Smooth muscle cell (in vitro differentiated cells): ENCODE data around the gene ZCCHC7. TPM values are rescaled to one million over a fixed set of nuclear protein-coding genes. Genes with fewer than 3 reads are reported as not detected.

Source experiments
- DNase-seq: peaks from one replicate; lab custom pipeline; 2025; ENCODE audit not compliant: unreplicated experiment; lab: John Stamatoyannopoulos, UW
- H2AFZ ChIP-seq: fragments of 200-600 bp; sonication (generic); 2 replicates; pipeline ENCODE4 v1.6.0; 2016; ENCODE audit warnings: antibody characterized with exemption, low read depth, mild to moderate bottlenecking
- H3F3A ChIP-seq: fragments of 200-600 bp; sonication (generic); 2 replicates; pipeline ENCODE4 v1.6.0; 2017; ENCODE audit warnings: antibody characterized with exemption, low read depth
- H3K27ac ChIP-seq: fragments of 200-600 bp; sonication (generic); 2 replicates; pipeline ENCODE4 v1.5.1; 2016; ENCODE audit warnings: low read depth, mild to moderate bottlenecking
- H3K27me3 ChIP-seq: fragments of 200-600 bp; sonication (generic); 2 replicates; pipeline ENCODE4 v1.6.1; 2016; ENCODE audit warnings: low read depth, mild to moderate bottlenecking
- H3K36me3 ChIP-seq: fragments of 200-600 bp; sonication (generic); 2 replicates; pipeline ENCODE4 v1.5.1; 2016; ENCODE audit warnings: low read depth
- H3K4me1 ChIP-seq: fragments of 200-600 bp; sonication (generic); 2 replicates; pipeline ENCODE4 v1.5.1; 2016; ENCODE audit warnings: low read depth
- H3K4me2 ChIP-seq: fragments of 200-600 bp; sonication (generic); 2 replicates; pipeline ENCODE4 v1.6.0; 2016; ENCODE audit warnings: mild to moderate bottlenecking
- H3K4me3 ChIP-seq: fragments of 200-600 bp; sonication (generic); 2 replicates; pipeline ENCODE4 v1.5.1; 2016; ENCODE audit warnings: mild to moderate bottlenecking
- H3K79me2 ChIP-seq: fragments of 200-600 bp; sonication (generic); 2 replicates; pipeline ENCODE4 v1.6.0; 2016; ENCODE audit warnings: low read depth, mild to moderate bottlenecking
- H3K9ac ChIP-seq: fragments of 200-600 bp; sonication (generic); 2 replicates; pipeline ENCODE4 v1.6.0; 2016; ENCODE audit warnings: low read depth
- H3K9me3 ChIP-seq: fragments of 200-600 bp; sonication (generic); replicated peaks from 2 replicates; pipeline ENCODE4 v1.5.1; 2016; ENCODE audit warnings: low read depth
- H4K20me1 ChIP-seq: fragments of 200-600 bp; sonication (generic); 2 replicates; pipeline ENCODE4 v1.6.0; 2016; ENCODE audit warnings: low read depth
- WGBS: methylation state at CpG from one replicate; pipeline ENCODE4 v1.1.7; 2016; ENCODE audit warnings: low lambda C conversion rate; 5-methylcytosine and 5-hydroxymethylcytosine counted together
- polyA plus RNA-seq: library from polyadenylated mRNA; unstranded; fragments of >200 nt; fragmentation: Nextera tagmentation; extraction: Ambion mirVana; gene quantifications from 2 replicates; pipeline ENCODE4 v1.2.1, GENCODE V29; 2016
- total RNA-seq: library from RNA; depleted of rRNA; stranded (reverse); fragments of >200 nt; gene quantifications from 2 replicates; pipeline ENCODE4 v1.2.3, GENCODE V29; 2014
- TF ChIP-seq, protein P1 (sequence below): fragments of 200-600 bp; sonication (generic); IDR thresholded peaks from 2 replicates; pipeline ENCODE4 v1.5.1; 2017; ENCODE audit warnings: borderline replicate concordance, mild to moderate bottlenecking, antibody characterized with exemption; ENCODE audit not compliant: insufficient read depth, poor library complexity, severe bottlenecking

ZCCHC7 gene
- total and polyA plus RNA-seq, 2 experiments from 2014 or later: 19.0 to 24.7 TPM

- no peaks in the 10 kb centered on the region for H3K4me1 ChIP-seq
- peaks cover 4% of the 10 kb centered on the region for H3K79me2 ChIP-seq
- H4K20me1 ChIP-seq: peaks cover 23% of the 10 kb centered on the region
- no peak overlapping the region for H3K4me2 ChIP-seq
- no peaks in the 10 kb centered on the region for H3K9me3 ChIP-seq
- DNase-seq: no peak
- no peak overlapping the region for H2AFZ ChIP-seq
- TF ChIP-seq, protein P1, sequence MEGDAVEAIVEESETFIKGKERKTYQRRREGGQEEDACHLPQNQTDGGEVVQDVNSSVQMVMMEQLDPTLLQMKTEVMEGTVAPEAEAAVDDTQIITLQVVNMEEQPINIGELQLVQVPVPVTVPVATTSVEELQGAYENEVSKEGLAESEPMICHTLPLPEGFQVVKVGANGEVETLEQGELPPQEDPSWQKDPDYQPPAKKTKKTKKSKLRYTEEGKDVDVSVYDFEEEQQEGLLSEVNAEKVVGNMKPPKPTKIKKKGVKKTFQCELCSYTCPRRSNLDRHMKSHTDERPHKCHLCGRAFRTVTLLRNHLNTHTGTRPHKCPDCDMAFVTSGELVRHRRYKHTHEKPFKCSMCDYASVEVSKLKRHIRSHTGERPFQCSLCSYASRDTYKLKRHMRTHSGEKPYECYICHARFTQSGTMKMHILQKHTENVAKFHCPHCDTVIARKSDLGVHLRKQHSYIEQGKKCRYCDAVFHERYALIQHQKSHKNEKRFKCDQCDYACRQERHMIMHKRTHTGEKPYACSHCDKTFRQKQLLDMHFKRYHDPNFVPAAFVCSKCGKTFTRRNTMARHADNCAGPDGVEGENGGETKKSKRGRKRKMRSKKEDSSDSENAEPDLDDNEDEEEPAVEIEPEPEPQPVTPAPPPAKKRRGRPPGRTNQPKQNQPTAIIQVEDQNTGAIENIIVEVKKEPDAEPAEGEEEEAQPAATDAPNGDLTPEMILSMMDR: no peak
- no peak overlapping the region for H3K9ac ChIP-seq
- no peak overlapping the region for H3K4me3 ChIP-seq
- 91% methylated on average over 5 of the region's 5 CpGs for WGBS
- no peaks in the 10 kb centered on the region for H3K36me3 ChIP-seq
- H3K27ac ChIP-seq: no peak overlapping the region
- H3F3A ChIP-seq: no peaks in the 10 kb centered on the region
- no peaks in the 10 kb centered on the region for H3K27me3 ChIP-seq
Measured at GRCh38 chr9:37269221-37269620, 148.8 kb downstream of the ZCCHC7 start.

- TF ChIP-seq, protein P1: no peak
- no peak for DNase-seq
- H2AFZ ChIP-seq: no peak overlapping the region
- H3K36me3 ChIP-seq: no peaks in the 10 kb centered on the region
- H3K4me3 ChIP-seq: no peak overlapping the region
- H3K4me1 ChIP-seq: no peaks in the 10 kb centered on the region
- H3K27ac ChIP-seq: no peak overlapping the region
- H3K4me2 ChIP-seq: no peak overlapping the region
- H3K27me3 ChIP-seq: no peaks in the 10 kb centered on the region
- WGBS: 87% methylated on average over 6 of the region's 6 CpGs
- H3K79me2 ChIP-seq: peaks cover 4% of the 10 kb centered on the region
- peaks cover 14% of the 10 kb centered on the region for H4K20me1 ChIP-seq
- no peaks in the 10 kb centered on the region for H3K9me3 ChIP-seq
- H3K9ac ChIP-seq: no peak overlapping the region
- H3F3A ChIP-seq: no peaks in the 10 kb centered on the region
Measured at GRCh38 chr9:37271679-37272078, 151.3 kb downstream of the ZCCHC7 start.

- Histone ChIP-seq H3K4me2 (no peak overlapping the region), H3K27ac (no peak overlapping the region), H3K4me1 (no peaks in the 10 kb centered on the region), H3K9ac (no peak overlapping the region), H2AFZ (no peak overlapping the region), H3F3A (no peaks in the 10 kb centered on the region), H3K79me2 (peaks cover 4% of the 10 kb centered on the region), H3K9me3 (no peaks in the 10 kb centered on the region), H3K27me3 (no peaks in the 10 kb centered on the region), H3K36me3 (no peaks in the 10 kb centered on the region), H4K20me1 (peaks cover 14% of the 10 kb centered on the region), H3K4me3 (no peak overlapping the region)
- DNase-seq: no peak
- TF ChIP-seq, protein P1: no peak
Measured at GRCh38 chr9:37273595-37273994, 153.2 kb downstream of the ZCCHC7 start.

DNA sequence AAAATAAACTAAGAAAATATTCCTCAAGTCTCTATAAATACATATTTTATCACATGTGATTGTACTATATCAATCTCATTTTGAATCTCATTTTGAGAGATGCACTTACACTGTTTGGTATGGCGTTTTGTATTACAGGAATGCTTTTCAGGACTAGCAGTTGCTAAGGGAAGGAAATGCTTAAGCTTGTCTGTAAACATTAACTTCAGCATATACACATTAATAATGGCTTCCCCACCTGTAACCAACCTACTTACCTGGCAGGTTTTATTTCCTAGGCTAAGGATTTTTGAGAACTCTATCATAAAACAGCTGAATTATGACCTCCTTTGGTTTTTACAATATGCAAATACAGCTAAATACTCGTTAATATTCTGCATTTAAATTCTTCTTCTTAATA, 161.2 kb downstream of the ZCCHC7 start:
- no peak for DNase-seq
- 92% methylated on average over 2 of the region's 2 CpGs for WGBS
- H4K20me1 ChIP-seq: peaks cover 28% of the 10 kb centered on the region
- H3K9ac ChIP-seq: no peak overlapping the region
- no peaks in the 10 kb centered on the region for H3K9me3 ChIP-seq
- H2AFZ ChIP-seq: no peak overlapping the region
- peaks cover 15% of the 10 kb centered on the region for H3K4me1 ChIP-seq
- TF ChIP-seq, protein P1: no peak
- no peak overlapping the region for H3K4me2 ChIP-seq
- peaks cover 3% of the 10 kb centered on the region for H3F3A ChIP-seq
- H3K4me3 ChIP-seq: no peak overlapping the region
- H3K36me3 ChIP-seq: no peaks in the 10 kb centered on the region
- no peaks in the 10 kb centered on the region for H3K27me3 ChIP-seq
- H3K79me2 ChIP-seq: peaks cover 11% of the 10 kb centered on the region
- H3K27ac ChIP-seq: no peak overlapping the region
